Thyroid gland (tissue), 4 donors: ENCODE measurements around the gene AGTRAP. TPM values are rescaled to one million over a fixed set of nuclear protein-coding genes. Genes with fewer than 3 reads are reported as not detected.

ENCODE experiments used
- DNase-seq, 2 donors: peaks; one replicate each; pipeline ENCODE4 v3.0.0-alpha.2; 2019
- H3K27ac ChIP-seq, 3 donors: fragments of 200-600 bp; sonication (generic); 1 replicate in 2 of 3; 2 replicates in 1 of 3; pipeline ENCODE4 v1.5.1; 2016 to 2019; ENCODE audit warnings: mild to moderate bottlenecking in 1 of 3, moderate library complexity in 1 of 3
- H3K27me3 ChIP-seq: fragments of 200-600 bp; sonication (generic); one replicate; pipeline ENCODE4 v1.5.1; 2019
- H3K36me3 ChIP-seq, 2 donors: fragments of 200-600 bp; sonication (generic); one replicate each; pipeline ENCODE4 v1.5.1; 2016 to 2019
- H3K4me1 ChIP-seq, 2 donors: fragments of 200-600 bp; sonication (generic); one replicate each; pipeline ENCODE4 v1.5.1; 2017 to 2019
- H3K4me3 ChIP-seq, 3 donors: fragments of 200-600 bp; sonication (generic); replicated peaks in 1 of 3; 1 replicate in 2 of 3; 2 replicates in 1 of 3; pipeline ENCODE4 v1.5.1; 2016; ENCODE audit warnings: mild to moderate bottlenecking in 1 of 3
- H3K9me3 ChIP-seq: fragments of 200-600 bp; sonication (generic); one replicate; pipeline ENCODE4 v1.5.1; 2017
- CTCF ChIP-seq, 6 experiments: fragments of 200-600 bp in 3 of 6; fragments of 450-650 bp in 3 of 6; sonication (generic) in 3 of 6; IDR thresholded peaks; one replicate each; pipeline ENCODE4 v1.5.1; 2016 to 2019; ENCODE audit warnings: antibody characterized with exemption in 6 of 6, mild to moderate bottlenecking in 2 of 6, inconsistent platforms in 1 of 6, moderate library complexity in 1 of 6
- POLR2A ChIP-seq, 2 donors: fragments of 450-650 bp; IDR thresholded peaks; one replicate each; pipeline ENCODE4 v1.6.1; 2017; ENCODE audit warnings: antibody characterized with exemption in 2 of 2, mild to moderate bottlenecking in 2 of 2, moderate library complexity in 1 of 2
- WGBS, 2 donors: methylation state at CpG; one replicate each; pipeline ENCODE4 v1.1.5; 2017; 5-methylcytosine and 5-hydroxymethylcytosine counted together
- intact Hi-C: fragments of 100-400 bp; cut with DNase I; formaldehyde crosslinking; loops from one replicate; pipeline ENCODE4 v1.15.1; 2023
- total RNA-seq, 4 donors: library from RNA; depleted of rRNA; stranded (reverse); fragments of >200 nt; gene quantifications; one replicate each; pipeline ENCODE4 v1.2.3, GENCODE V29; 2016

AGTRAP gene
- total RNA-seq, 4 donors from 2014 or later: 35.6 to 72.4 (median 63.6) TPM

GRCh38 chr1:11767922-11768704 is 32.2 kb downstream of the AGTRAP start:
- H3K4me1 ChIP-seq: no peaks in the 10 kb centered on the region
- intact Hi-C loops: no loop called here
- H3K9me3 ChIP-seq: no peaks in the 10 kb centered on the region
- DNase-seq: no peak
- H3K27me3 ChIP-seq: no peaks in the 10 kb centered on the region
- no peak overlapping the region for H3K27ac ChIP-seq
- TF ChIP-seq CTCF (IDR thresholded peaks at IDR 0.05) (no peak), POLR2A (IDR thresholded peaks at IDR 0.05) (no peak)
- no peak overlapping the region for H3K4me3 ChIP-seq
- H3K36me3 ChIP-seq: no peaks in the 10 kb centered on the region
- WGBS, 2 donors: 88% methylated on average over 10 to 16 of the region's 16 CpGs

GRCh38 chr1:11768821-11769220 is 32.9 kb downstream of the AGTRAP start:
- TF ChIP-seq POLR2A (IDR thresholded peaks at IDR 0.05): no peak
- TF ChIP-seq CTCF (IDR thresholded peaks at IDR 0.05): no peak
- no peaks in the 10 kb centered on the region for H3K27me3 ChIP-seq
- no peaks in the 10 kb centered on the region for H3K4me1 ChIP-seq
- no peak overlapping the region for H3K27ac ChIP-seq
- H3K36me3 ChIP-seq: no peaks in the 10 kb centered on the region
- no peaks in the 10 kb centered on the region for H3K9me3 ChIP-seq
- no peak overlapping the region for H3K4me3 ChIP-seq
- intact Hi-C loops: no loop called here
- DNase-seq: no peak
- 61 to 78% methylated on average over 2 to 4 of the region's 4 CpGs for WGBS, 2 donors

GRCh38 chr1:11769274-11769673 is 33.3 kb downstream of the AGTRAP start:
- no peak overlapping the region for H3K27ac ChIP-seq
- H3K4me1 ChIP-seq: no peaks in the 10 kb centered on the region
- intact Hi-C loops: no loop called here
- TF ChIP-seq POLR2A (IDR thresholded peaks at IDR 0.05) (no peak), CTCF (IDR thresholded peaks at IDR 0.05) (no peak)
- no peak overlapping the region for H3K4me3 ChIP-seq
- H3K36me3 ChIP-seq: no peaks in the 10 kb centered on the region
- DNase-seq: no peak
- no peaks in the 10 kb centered on the region for H3K27me3 ChIP-seq
- no peaks in the 10 kb centered on the region for H3K9me3 ChIP-seq
- 74 to 93% methylated on average over 4 of the region's 4 CpGs for WGBS, 2 donors

- Histone ChIP-seq H3K36me3 (no peaks in the 10 kb centered on the region), H3K4me1 (no peaks in the 10 kb centered on the region), H3K9me3 (no peaks in the 10 kb centered on the region), H3K27ac (no peak overlapping the region), H3K4me3 (no peak overlapping the region), H3K27me3 (no peaks in the 10 kb centered on the region)
- no peak for TF ChIP-seq POLR2A (IDR thresholded peaks at IDR 0.05)
- DNase-seq: no peak
- intact Hi-C loops: no loop called here
Measured at GRCh38 chr1:11770011-11770410, 34.1 kb downstream of the AGTRAP start.

GRCh38 chr1:11771481-11772043 is 35.6 kb downstream of the AGTRAP start:
- Histone ChIP-seq H3K9me3 (no peaks in the 10 kb centered on the region), H3K27me3 (no peaks in the 10 kb centered on the region), H3K27ac (no peak overlapping the region), H3K36me3 (no peaks in the 10 kb centered on the region), H3K4me3 (no peak overlapping the region), H3K4me1 (no peaks in the 10 kb centered on the region)
- intact Hi-C loops: no loop called here
- 71 to 76% methylated on average over 9 to 11 of the region's 11 CpGs for WGBS, 2 donors
- TF ChIP-seq CTCF (IDR thresholded peaks at IDR 0.05) (no peak), POLR2A (IDR thresholded peaks at IDR 0.05) (no peak)
- DNase-seq: no peak
